HUES64 (cell line): ENCODE data around the gene ANO6.

Source experiments
- H3K27ac ChIP-seq: 2 replicates; pipeline ENCODE4 v1.7.0; 2013; ENCODE audit warnings: low read depth, low read length, inconsistent platforms
- H3K27me3 ChIP-seq: 2 replicates; pipeline ENCODE4 v1.6.1; 2013; ENCODE audit warnings: mild to moderate bottlenecking, low read length; ENCODE audit not compliant: insufficient read depth
- H3K36me3 ChIP-seq: 2 replicates; pipeline ENCODE4 v1.6.1; 2013; ENCODE audit warnings: mild to moderate bottlenecking, low read length; ENCODE audit not compliant: insufficient read depth
- H3K4me1 ChIP-seq: 2 replicates; pipeline ENCODE4 v1.6.1; 2013; ENCODE audit warnings: mild to moderate bottlenecking, low read length, moderate library complexity; ENCODE audit not compliant: insufficient read depth
- H3K4me3 ChIP-seq: 2 replicates; pipeline ENCODE4 v1.5.1; 2013; ENCODE audit warnings: mild to moderate bottlenecking, low read length, moderate library complexity
- H3K9ac ChIP-seq: 2 replicates; pipeline ENCODE4 v1.6.1; 2013; ENCODE audit warnings: mild to moderate bottlenecking, low read depth, low read length
- H3K9me3 ChIP-seq: 2 replicates; pipeline ENCODE4 v1.6.1; 2013; ENCODE audit warnings: low read depth, low read length; ENCODE audit not compliant: insufficient read depth
- WGBS: fragments of 150-250, 120-280 bp; methylation state at CpG from one replicate; pipeline ENCODE4 v1.1.7; 2013; ENCODE audit warnings: missing lambda C conversion rate; 5-methylcytosine and 5-hydroxymethylcytosine counted together

Gene ANO6

DNA sequence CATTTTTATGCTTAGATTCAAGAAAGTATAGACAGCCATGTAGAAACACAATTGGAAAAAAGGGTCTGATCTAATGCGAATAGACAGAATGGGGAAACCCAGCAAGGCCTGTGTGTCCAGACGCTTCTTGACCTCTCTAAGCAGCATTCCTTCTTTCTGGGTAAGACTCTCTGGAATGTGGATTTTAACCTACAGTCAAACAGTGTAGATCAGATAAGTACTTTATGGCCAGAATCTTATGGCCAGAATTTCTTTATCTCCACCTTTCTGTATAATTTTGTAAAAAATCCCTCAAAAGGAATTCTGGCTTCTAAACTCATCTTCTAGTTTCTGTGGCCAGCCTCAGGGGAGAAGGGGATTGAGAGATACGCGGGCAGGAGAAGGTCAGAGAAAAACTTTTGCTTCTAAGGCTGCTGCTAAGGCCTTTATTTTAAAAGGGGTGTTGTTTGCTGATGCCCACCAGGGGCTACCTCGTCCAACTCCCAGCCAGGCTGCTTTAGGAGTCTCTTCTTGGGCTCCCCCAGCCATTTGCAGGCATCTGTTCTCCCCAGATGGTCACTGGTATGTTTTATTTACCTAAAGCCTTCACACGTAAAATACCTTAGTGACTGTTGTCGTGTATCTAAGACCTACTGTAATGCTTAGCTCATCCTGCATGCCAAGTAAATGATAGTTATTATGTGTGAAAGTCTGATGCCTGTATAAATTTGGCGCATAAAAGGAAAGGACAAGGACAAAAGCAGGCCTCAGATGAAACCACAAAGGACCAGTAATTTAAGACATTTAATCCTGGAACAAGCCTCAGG, 68.4 kb downstream of the ANO6 start:
- Histone ChIP-seq H3K4me3 (no peak overlapping the region), H3K36me3 (peaks cover 3% of the 10 kb centered on the region; the same call in 1 of the 2 replicates), H3K9ac (peak overlapping the region; percentile 49; the same call in 1 of the 2 replicates), H3K27ac (peak overlapping the region; percentile 63), H3K4me1 (peaks cover 29% of the 10 kb centered on the region), H3K9me3 (no peaks in the 10 kb centered on the region), H3K27me3 (no peaks in the 10 kb centered on the region)
- 79% methylated on average over 7 of the region's 8 CpGs for WGBS

DNA sequence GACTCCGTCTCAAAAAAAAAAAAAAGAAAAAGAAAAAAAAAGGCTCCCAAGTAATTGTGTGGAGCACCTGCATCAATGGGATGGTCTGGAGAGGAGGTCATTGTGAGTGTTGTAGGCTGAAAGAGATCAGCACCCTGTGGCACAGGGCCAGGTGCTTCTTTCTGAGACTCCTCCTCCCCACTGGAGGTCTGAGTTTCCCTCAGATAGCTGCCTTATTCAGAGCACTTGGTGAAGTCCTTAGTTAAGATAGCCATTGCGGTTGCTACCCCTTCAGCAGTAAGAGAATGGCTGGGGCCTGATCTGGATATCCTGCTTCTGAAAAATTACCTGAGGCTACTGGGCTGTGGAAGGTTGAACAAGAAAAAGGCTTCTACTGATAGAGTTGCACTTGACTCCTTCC, 69.8 kb downstream of the ANO6 start:
- no peak overlapping the region for H3K9ac ChIP-seq
- H3K27me3 ChIP-seq: no peaks in the 10 kb centered on the region
- WGBS: 81% methylated on average over 1 of the region's 2 CpGs
- no peaks in the 10 kb centered on the region for H3K9me3 ChIP-seq
- H3K4me1 ChIP-seq: peaks cover 29% of the 10 kb centered on the region
- H3K36me3 ChIP-seq: peaks cover 3% of the 10 kb centered on the region; the same call in 1 of the 2 replicates
- no peak overlapping the region for H3K4me3 ChIP-seq
- H3K27ac ChIP-seq: no peak overlapping the region

DNA sequence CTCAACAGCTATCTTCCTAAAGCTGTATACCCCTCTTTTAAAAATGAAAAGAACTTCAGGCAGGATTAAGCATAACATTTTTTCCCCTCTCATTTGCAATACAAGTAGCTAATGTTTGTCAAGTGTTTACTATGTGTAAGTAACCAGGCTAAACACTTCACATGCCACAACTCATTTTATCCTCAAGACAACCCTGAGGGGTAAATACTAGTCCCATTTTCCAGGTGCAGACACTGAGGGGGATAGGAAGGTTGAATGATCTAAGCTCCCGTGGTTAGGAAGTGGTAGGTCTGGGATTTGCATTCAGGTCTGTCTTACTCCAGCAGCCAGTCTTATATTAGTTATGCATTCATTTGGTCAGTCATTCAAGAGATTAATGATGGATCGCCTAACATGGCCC, 70.7 kb downstream of the ANO6 start:
- Histone ChIP-seq H3K27ac (no peak overlapping the region), H3K9ac (no peak overlapping the region), H3K36me3 (peaks cover 3% of the 10 kb centered on the region; the same call in 1 of the 2 replicates), H3K27me3 (no peaks in the 10 kb centered on the region), H3K4me3 (no peak overlapping the region), H3K4me1 (peaks cover 29% of the 10 kb centered on the region), H3K9me3 (no peaks in the 10 kb centered on the region)
- WGBS: 92% methylated on average over 2 of the region's 2 CpGs

DNA sequence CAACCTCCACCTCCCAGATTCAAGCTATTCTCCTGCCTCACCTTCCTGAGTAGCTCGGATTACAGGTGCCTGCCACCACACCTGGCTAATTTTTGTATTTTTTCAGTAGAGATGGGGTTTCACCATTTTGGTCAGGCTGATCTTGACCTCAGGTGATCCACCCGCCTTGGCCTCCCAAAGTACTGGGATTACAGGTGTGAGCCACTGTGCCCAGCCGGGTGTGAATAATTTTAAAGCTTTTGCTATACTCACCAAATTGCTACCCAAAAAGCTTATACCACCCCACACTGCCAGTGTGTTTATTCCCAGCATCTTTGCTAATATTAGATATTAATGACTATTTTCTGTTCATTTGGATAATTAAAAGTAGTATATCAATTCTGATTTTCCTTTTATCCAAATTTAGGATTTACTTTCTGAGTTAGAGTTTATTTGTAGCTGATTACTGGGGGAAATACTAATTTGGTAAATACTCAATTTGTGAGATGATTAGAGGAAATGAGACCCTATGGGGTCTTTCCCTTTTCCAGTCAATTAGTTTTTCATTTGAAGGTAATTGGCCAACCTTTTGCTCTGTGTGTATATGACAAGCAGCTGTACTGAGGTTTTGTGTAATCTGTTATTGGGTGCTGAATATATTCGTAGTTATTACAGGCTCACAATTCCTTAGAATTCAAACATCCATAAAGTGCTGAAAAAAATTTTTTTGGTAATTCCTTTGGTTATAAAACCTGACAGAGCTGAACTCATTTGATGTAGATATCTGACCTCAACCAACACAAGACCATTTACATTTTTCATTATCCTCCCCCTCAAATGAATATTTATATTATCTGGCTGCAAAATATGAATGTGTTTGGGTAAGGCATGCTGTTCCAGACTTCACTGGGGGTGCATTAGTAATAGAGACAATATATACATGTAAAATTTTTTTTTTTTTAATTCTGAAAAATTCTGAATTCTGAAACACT, 73.6 kb downstream of the ANO6 start:
- H3K4me3 ChIP-seq: no peak overlapping the region
- 89% methylated on average over 4 of the region's 4 CpGs for WGBS

DNA sequence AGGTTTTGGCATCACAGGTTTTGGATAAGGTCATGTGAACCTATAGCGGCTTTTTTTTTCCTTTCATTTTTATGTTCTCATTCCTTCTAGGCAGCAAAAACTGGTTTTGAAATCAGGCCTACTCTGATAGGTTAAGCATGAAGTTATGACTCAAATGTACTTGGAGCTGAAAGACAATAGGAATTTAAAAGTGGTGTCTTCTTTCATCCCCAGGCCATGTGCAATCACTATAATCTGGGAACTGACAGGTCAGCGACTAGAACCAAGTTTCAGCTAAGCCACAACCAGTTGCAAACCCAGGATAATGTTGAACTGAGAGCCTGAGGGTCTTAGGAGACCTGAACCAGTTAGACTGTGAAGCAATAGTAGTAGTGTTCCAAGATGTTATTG, 74.3 kb downstream of the ANO6 start:
- H3K4me1 ChIP-seq: peaks cover 4% of the 10 kb centered on the region
- no peaks in the 10 kb centered on the region for H3K36me3 ChIP-seq
- H3K9ac ChIP-seq: no peak overlapping the region
- H3K4me3 ChIP-seq: no peak overlapping the region
- 94% methylated on average over 1 of the region's 2 CpGs for WGBS
- no peak overlapping the region for H3K27ac ChIP-seq
- no peaks in the 10 kb centered on the region for H3K27me3 ChIP-seq
- no peaks in the 10 kb centered on the region for H3K9me3 ChIP-seq

More for the DNA sequence above, 73.6 kb downstream of the ANO6 start:
- Histone ChIP-seq H3K36me3 (no peaks in the 10 kb centered on the region), H3K27me3 (no peaks in the 10 kb centered on the region), H3K27ac (no peak overlapping the region), H3K9me3 (no peaks in the 10 kb centered on the region), H3K9ac (no peak overlapping the region), H3K4me1 (peaks cover 11% of the 10 kb centered on the region)

DNA sequence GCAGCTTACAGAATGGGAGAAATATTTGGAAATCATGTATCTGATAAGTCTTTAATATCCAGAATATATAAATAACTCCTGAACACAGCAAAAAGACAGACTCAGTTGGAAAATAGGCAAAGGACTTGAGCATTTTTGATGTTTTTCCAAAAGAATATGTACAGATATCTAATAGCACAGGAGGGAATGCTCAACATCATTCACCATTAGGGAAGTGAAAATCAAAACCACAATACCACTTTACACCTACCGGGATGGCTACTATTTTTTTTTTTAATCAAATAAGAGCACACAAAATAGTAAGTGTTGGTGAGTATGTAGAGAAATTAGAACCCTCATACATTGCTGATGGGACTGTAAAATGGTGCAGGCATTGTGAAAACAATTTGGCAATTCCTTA, 75.6 kb downstream of the ANO6 start:
- Histone ChIP-seq H3K27ac (no peak overlapping the region), H3K4me3 (no peak overlapping the region), H3K9me3 (no peaks in the 10 kb centered on the region), H3K36me3 (no peaks in the 10 kb centered on the region), H3K4me1 (peaks cover under 1% of the 10 kb centered on the region), H3K27me3 (no peaks in the 10 kb centered on the region), H3K9ac (no peak overlapping the region)
- WGBS: no CpG with 5 or more reads among the region's 1 CpG

DNA sequence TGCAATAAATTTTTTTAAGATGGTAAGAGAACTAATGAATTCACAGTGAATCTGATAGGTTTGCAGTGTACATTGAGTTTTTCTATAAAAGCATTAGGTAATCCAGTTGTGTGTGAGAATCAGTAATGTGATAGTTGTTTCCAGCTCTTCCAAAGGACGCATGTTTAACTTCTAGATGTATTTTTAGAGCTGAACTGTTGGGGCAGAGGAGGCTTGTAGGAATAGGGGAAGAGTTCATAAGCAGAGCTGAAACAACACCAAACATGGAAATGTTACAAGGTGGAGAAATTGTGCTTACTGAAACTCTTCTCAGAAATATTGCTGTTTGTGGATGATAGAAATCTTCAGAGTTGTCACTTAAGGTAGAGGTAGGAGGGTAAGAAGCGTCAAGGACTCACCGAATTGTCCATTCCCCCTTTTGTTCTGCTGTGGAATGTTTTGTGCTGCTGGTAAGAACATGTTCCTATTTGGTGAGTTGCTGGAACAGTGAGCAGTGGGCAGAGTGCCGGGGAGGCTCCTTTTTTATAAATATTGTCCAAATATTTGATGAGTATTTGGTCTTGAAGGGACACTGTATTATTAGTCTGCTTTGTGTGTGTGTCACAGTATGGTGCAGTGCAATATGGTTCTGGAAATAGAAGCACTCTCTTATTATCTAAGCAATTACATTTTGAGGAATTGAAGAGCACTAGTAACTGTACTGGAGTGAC, 76.7 kb downstream of the ANO6 start:
- Histone ChIP-seq H3K27ac (no peak overlapping the region), H3K27me3 (no peaks in the 10 kb centered on the region)
- 93% methylated on average over 4 of the region's 4 CpGs for WGBS

DNA sequence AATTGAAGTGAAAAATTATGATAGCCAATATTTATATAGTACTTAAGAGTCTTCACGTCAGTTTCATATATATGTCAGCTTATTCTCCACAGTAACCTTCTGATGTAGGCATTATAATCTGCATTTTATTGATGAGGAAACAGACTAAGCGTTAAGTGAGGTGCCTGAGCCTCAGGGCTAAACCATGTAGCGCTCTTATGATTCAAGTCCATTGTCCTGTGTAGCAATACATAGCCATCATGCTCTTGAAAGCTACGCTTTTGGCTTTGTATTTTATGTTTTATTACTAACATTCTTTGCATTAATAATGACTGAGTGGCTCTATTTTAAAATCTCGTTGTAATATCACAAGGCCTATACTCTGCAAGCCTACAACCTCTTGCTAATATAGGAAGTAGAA, 79.0 kb downstream of the ANO6 start:
- H3K36me3 ChIP-seq: no peaks in the 10 kb centered on the region
- H3K4me1 ChIP-seq: 0 out of 2 replicates have a peak, but pooled peaks cover 2% of the 10 kb centered on the region
- H3K9me3 ChIP-seq: no peaks in the 10 kb centered on the region
- H3K27ac ChIP-seq: no peak overlapping the region
- H3K9ac ChIP-seq: no peak overlapping the region
- no peaks in the 10 kb centered on the region for H3K27me3 ChIP-seq
- 99% methylated on average over 3 of the region's 5 CpGs for WGBS
- no peak overlapping the region for H3K4me3 ChIP-seq

More for the DNA sequence above, 76.7 kb downstream of the ANO6 start:
- Histone ChIP-seq H3K9ac (no peak overlapping the region), H3K4me1 (no peaks in the 10 kb centered on the region; the same call in 1 of the 2 replicates), H3K9me3 (no peaks in the 10 kb centered on the region), H3K4me3 (no peak overlapping the region), H3K36me3 (no peaks in the 10 kb centered on the region)

DNA sequence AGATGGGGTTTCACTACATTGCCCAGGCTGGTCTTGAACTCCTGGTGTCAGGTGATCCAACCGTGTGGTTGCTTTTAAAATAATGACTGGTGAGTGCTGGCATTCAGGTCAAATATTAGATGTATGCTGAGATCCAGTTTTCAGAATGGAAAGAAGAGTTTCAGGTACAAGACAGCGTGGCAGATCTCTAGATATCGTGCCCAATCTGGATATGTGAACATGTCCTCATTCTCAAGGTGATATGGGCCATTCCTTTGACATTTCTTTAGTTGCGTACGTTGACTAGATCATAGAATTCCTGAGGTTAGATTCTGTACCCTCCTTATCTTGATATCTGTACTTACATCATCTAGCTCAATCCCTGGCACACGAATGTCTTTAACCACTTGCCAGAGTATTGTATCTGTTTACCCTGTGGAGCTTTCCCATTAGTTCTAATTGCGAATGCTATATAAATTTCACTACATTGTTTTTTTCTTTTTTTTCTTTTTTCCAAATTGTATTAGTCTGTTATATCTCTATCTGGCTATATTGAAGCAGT, 80.2 kb downstream of the ANO6 start:
- no peaks in the 10 kb centered on the region for H3K36me3 ChIP-seq
- 82% methylated on average over 7 of the region's 7 CpGs for WGBS
- no peak overlapping the region for H3K27ac ChIP-seq
- H3K4me3 ChIP-seq: no peak overlapping the region
- no peak overlapping the region for H3K9ac ChIP-seq
- 0 out of 2 replicates have a peak, but pooled peaks cover 2% of the 10 kb centered on the region for H3K4me1 ChIP-seq
- H3K27me3 ChIP-seq: no peaks in the 10 kb centered on the region
- H3K9me3 ChIP-seq: no peaks in the 10 kb centered on the region

DNA sequence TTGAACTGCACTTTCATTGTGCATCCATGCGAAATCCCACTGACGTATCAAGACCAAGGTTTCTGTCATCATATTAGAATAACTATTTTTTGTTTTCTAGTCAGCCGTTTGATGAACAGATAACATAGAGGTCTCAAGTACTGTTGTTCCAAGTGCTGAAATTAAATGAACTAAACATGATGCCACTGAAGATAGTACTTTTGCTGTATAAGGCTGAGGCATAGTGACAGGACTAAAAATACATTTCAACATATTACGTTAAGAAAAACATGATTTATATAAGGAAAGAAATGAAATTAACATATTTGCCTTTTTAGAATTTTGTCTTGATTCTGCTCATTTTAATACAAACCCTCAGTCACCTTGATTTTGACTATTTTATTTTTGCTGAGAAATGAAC, 82.2 kb downstream of the ANO6 start:
- H3K36me3 ChIP-seq: no peaks in the 10 kb centered on the region
- H3K9me3 ChIP-seq: no peaks in the 10 kb centered on the region
- H3K4me1 ChIP-seq: 0 out of 2 replicates have a peak, but pooled peaks cover 2% of the 10 kb centered on the region
- no peak overlapping the region for H3K4me3 ChIP-seq
- no peak overlapping the region for H3K27ac ChIP-seq
- H3K27me3 ChIP-seq: no peaks in the 10 kb centered on the region
- no peak overlapping the region for H3K9ac ChIP-seq
- WGBS: 95% methylated on average over 3 of the region's 4 CpGs
